Ishikawa (cell line): ENCODE results near the gene ZMYND8.

ENCODE experiments used
- CEBPB ChIP-seq: IDR thresholded peaks from 2 replicates; pipeline ENCODE4 v1.6.1; 2012
- CREB1 ChIP-seq: IDR thresholded peaks from 2 replicates; pipeline ENCODE4 v1.6.1; 2012; ENCODE audit warnings: low read depth
- EGR1 ChIP-seq: IDR thresholded peaks from 2 replicates; pipeline ENCODE4 v1.6.1; 2012
- EP300 ChIP-seq: IDR thresholded peaks from 2 replicates; pipeline ENCODE4 v1.6.1; 2012; ENCODE audit warnings: borderline replicate concordance
- FOXM1 ChIP-seq: IDR thresholded peaks from 2 replicates; pipeline ENCODE4 v1.6.1; 2012; ENCODE audit warnings: low read depth, borderline replicate concordance
- MAX ChIP-seq: IDR thresholded peaks from 2 replicates; pipeline ENCODE4 v1.6.1; 2012
- RAD21 ChIP-seq: IDR thresholded peaks from 2 replicates; pipeline ENCODE4 v1.6.1; 2012; ENCODE audit warnings: low read depth
- TAF1 ChIP-seq: IDR thresholded peaks from 2 replicates; pipeline ENCODE4 v1.6.1; 2012; ENCODE audit warnings: low read depth, mild to moderate bottlenecking
- TEAD4 ChIP-seq: IDR thresholded peaks from 2 replicates; pipeline ENCODE4 v1.6.1; 2012
- YY1 ChIP-seq: IDR thresholded peaks from 2 replicates; pipeline ENCODE4 v1.6.1; 2012; ENCODE audit warnings: low read depth
- ZBTB7A ChIP-seq: IDR thresholded peaks from 2 replicates; pipeline ENCODE4 v1.6.1; 2012; ENCODE audit warnings: low read depth
- TF ChIP-seq, protein P1 (sequence below): IDR thresholded peaks from 2 replicates; pipeline ENCODE4 v1.6.1; 2012; ENCODE audit warnings: low read depth, mild to moderate bottlenecking

GRCh38 chr20:47318027-47318585 is 38.4 kb downstream of the ZMYND8 start:
- TF ChIP-seq, protein P1, sequence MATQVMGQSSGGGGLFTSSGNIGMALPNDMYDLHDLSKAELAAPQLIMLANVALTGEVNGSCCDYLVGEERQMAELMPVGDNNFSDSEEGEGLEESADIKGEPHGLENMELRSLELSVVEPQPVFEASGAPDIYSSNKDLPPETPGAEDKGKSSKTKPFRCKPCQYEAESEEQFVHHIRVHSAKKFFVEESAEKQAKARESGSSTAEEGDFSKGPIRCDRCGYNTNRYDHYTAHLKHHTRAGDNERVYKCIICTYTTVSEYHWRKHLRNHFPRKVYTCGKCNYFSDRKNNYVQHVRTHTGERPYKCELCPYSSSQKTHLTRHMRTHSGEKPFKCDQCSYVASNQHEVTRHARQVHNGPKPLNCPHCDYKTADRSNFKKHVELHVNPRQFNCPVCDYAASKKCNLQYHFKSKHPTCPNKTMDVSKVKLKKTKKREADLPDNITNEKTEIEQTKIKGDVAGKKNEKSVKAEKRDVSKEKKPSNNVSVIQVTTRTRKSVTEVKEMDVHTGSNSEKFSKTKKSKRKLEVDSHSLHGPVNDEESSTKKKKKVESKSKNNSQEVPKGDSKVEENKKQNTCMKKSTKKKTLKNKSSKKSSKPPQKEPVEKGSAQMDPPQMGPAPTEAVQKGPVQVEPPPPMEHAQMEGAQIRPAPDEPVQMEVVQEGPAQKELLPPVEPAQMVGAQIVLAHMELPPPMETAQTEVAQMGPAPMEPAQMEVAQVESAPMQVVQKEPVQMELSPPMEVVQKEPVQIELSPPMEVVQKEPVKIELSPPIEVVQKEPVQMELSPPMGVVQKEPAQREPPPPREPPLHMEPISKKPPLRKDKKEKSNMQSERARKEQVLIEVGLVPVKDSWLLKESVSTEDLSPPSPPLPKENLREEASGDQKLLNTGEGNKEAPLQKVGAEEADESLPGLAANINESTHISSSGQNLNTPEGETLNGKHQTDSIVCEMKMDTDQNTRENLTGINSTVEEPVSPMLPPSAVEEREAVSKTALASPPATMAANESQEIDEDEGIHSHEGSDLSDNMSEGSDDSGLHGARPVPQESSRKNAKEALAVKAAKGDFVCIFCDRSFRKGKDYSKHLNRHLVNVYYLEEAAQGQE = no peak
- no peak for TF ChIP-seq MAX
- no peak for TF ChIP-seq TEAD4
- no peak for TF ChIP-seq ZBTB7A
- TF ChIP-seq EGR1 = no peak
- no peak for TF ChIP-seq FOXM1
- TF ChIP-seq RAD21 = no peak
- TF ChIP-seq TAF1 = no peak
- TF ChIP-seq CREB1 = no peak
- no peak for TF ChIP-seq YY1
- TF ChIP-seq CEBPB = no peak
- no peak for TF ChIP-seq EP300
